Cerebellar nuclear complex (tissue), 1 donor: ENCODE measurements around the gene USP22.

Source experiments
- DNase-seq, 2 experiments: peaks; one replicate each; lab custom pipeline; 2025; lab: John Stamatoyannopoulos, UW

Gene USP22

DNA sequence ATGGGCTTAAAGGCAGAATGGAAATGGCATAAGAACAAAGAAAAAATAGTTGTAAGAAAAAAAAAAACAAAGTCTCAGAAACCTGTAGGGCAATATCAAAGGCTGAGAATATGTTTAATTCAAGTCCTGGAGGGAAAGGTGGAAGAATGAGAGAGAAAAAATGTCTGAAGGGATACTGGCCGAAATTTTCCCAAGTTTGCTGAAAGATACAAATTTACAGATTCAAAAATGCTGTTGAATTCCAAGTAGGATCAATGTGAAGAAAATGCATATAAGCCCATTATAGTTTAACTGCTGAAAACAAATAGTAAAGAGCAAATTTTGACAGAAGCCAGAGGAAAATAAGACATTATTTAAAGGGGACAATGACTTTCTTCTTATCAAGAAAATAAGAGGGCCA, 6.6 kb upstream of the USP22 start:
- DNase-seq, result no peak

DNA sequence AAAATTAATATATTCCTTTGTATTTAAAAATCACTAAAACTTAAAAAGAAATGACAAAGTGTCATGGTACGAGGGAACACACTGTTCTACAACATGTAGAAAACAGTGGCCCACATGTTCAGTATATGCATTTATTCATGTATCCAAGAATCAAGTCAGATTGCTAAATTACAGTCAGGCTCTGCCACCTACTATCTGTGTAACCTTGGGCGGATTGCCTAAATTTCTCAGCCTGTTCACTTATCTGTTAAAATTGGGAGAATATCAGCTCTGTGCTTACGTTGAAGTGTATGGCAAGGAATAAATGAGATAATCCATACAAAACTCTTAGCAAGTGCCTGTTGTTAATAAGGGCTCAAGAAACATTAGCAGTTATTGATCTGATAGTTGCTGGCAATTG, 3.4 kb upstream of the USP22 start:
- no peak for DNase-seq

GRCh38 chr17:21044971-21045370, 2.2 kb upstream of the USP22 start:
- no peak for DNase-seq

DNA sequence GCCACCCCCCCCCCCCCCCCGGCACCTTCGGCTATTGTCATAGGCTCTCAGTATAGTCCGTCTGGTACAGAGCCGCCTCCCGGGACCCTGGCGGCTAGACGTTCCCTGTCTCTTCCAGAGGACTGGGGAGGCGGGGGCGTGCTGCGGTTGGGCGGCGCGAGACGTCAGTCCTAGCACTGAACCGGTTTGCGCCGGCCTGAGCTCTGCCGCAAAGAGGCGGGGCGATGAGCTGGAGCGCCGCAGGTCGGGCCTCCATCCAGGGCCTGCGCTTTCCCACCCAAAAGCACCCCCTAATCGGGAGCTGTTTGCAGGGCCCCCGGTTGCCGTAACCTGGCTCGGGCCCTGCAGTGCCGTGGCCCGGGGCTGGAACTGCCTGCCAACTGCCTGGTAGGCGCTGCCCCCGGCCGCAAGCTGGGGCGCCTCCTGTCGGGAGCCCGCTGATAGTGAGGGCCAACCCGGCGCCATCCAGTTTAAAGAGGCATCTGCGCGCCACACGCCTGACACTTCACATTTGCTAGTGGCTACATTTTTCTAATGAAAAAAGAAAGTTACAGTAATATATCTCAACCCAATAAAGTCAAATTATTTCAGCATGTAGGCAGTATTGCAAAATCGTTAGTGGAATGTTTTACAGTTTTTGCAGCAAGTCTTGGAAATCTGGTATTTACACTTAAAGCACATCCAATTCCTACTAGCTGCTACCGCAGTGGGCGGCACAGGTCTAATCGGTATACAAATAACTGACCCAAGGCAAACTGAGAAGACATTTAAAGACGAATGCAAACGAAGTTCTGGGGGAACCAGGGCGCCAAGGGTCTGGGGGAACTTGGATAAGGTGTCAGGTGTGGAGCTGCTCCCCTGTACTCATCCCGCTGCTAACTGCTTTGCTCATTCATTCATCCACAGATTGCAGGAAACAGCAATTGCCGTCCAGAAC, 753 bp upstream of the USP22 start:
- DNase-seq, result peak; percentile 93 to 97

GRCh38 chr17:21041741-21042457, 912 bp downstream of the USP22 start:
- DNase-seq, result no peak

- DNase-seq, result no peak
These were observed 2.8 kb downstream of the USP22 start for GRCh38 chr17:21039839-21040575.

GRCh38 chr17:21037117-21037803, 5.6 kb downstream of the USP22 start:
- DNase-seq, result no peak

DNA sequence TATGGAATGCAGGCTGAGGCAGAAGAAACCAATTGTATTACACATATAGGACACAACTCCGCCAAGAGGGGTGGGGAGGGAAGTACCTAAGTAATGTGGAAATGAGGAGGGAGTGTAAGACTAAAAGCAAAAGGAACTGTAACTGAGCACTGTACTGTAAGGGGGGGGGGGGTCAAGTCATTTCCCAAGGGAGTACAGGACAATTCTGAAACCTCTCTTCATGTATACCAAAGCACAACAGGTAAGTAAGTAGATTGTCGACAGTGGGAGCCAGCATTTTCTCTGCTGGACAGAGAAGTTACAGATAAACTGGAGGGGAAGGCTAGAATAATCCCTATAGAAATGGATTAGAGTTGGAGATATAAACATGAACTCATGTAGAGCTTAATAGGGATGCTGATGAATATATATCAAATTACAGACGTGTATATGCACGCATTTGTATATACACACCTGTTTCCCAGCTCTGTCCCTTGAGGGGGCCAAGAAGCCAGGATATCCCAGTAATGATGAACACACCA, 6.4 kb downstream of the USP22 start:
- no peak for DNase-seq

- DNase-seq, result no peak
These were observed 7.4 kb downstream of the USP22 start for GRCh38 chr17:21035406-21035805.

DNA sequence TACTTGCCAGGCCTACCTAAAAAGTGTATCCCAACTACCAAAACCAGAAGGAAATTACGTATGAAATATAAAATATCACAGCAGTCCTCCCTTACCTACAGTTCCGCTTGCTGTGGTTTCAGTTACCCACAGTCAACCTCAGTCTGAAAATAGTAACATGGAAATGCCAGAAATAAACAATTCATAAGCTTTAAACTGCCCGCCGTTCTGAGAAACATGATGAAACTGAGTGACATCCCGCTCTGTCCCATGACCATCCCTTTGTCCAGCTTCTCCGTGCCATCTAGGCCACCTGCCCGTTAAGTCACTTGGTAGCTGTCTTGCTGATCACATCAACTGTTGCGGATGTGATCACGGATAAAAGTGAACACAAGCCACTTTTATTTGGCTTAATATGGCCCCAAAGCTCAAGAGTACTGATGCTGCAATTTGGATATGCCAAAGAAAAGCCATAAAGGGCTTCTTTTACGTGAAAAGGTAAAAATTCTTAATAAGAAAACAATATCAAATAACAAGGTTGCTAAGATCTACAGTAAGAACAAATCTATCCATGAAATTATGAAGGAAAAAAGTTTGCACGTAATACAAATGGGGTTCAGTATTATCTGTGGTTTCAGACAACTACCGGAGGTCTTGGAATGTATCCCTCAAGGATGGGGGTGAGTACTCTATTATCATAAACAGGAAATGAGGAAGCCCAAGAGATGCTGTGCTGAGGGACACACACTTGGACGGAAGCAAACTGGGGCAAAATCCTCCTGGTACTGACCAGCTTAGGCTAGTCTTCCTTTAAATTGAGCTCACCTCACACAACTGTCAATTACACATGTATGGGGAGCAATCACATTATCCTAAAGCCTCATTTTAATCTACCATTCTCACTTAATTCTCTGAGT, 8.2 kb downstream of the USP22 start:
- no peak for DNase-seq

- DNase-seq, result no peak
These were observed 9.5 kb downstream of the USP22 start for GRCh38 chr17:21033350-21033749.

- no peak for DNase-seq
These were observed 10.9 kb downstream of the USP22 start for GRCh38 chr17:21031756-21032396.

GRCh38 chr17:21030375-21030774, 12.4 kb downstream of the USP22 start:
- DNase-seq, result no peak

GRCh38 chr17:21029515-21029914, 13.3 kb downstream of the USP22 start:
- DNase-seq, result no peak

DNA sequence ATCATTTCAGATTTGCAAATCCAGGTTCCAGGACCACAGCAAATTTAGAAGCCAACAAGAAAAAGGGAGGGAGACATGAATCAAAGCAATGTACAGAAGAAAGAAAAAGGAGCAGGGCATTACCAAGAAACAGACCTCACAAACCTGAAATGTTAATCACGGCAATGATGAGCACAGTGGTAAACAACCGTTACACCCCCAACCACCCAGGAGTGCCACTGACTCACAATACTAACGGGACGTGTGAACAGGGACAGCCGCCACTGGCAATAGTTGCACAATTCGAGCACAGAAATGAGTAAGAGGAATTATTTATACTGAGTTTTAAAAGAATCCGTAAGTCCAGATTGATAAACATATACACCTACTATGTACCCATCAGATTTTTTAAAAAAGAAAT, 13.8 kb downstream of the USP22 start:
- DNase-seq, result no peak

DNA sequence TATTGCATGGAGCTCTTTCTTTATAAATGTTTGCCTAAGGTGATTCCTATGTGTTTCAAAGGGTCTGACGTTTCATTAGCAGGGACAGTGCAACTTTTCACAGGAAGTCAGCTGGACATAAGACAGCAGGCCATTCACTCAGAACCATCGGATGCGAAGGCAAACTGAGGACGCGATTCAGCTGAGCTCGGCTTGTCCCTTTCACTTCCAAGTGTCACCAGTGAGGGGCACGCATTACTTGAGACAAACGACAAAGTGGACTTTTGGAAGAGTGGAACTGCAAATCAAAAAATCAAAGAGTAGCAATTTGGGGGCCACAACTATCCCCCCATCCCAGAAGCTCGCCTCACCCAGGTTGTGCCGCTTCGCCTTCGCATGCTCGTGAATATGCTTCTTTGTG, 14.6 kb downstream of the USP22 start:
- no peak for DNase-seq

DNA sequence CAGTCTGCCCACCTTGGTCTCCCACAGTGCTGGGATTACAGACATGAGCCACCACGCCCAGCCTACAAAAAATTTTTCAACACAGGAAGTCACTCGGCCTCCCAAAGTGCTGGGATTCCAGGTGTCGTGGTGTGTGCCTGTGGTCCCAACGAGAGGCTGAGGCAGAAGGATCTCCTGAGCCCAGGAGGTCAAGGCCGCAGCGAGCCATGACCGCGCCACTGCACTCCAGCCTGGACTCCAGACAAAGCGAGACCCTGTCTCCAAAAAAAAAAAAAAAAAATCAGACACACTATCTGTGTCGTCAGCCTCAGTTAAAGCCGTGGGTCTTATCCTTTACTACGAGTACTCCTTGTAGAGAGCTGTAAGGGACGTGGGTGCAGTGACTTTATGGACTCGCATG, 15.8 kb downstream of the USP22 start:
- DNase-seq, result no peak

DNA sequence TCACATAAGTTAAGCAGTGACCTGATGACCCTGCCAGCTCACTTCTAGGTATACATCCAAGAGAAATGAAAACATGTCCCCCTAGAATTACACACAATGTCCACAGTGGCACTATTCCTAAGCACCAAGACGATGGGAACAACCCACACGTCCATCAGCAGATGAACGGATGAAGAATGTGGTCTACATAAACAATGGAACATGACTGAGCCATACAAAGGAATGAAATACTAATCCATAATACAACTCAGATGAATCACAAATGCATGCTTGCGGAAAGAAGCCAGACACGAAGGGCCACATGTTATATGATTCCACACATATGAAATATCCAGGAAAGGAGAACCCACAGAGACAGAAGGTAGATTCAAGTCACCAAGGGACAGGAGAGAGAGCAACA, 17.4 kb downstream of the USP22 start:
- DNase-seq, result no peak

DNA sequence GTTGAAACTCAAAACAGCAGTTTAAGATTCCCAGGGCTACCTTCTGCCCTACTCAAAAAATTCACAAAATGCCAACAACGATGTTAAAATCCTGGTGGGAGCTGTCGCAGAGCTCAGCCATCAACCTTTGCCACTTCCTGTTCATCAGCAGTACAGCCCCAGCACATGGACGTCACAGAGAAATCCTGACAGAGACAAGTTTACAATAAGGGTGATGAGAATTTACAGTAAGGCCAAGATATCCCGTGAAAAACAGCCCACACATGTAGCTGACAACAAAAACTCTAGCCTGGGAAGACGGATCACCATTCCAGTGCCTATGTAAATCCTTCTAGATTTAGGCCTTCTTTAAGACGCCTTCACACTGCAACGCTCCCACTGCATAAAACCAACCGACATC, 18.8 kb downstream of the USP22 start:
- no peak for DNase-seq

- no peak for DNase-seq
These were observed 21.5 kb downstream of the USP22 start for GRCh38 chr17:21021208-21021803.
